HS-5 (cell line): Measurements from ENCODE around the gene TMEM232.
A peak's percentile ranks its signal among the peaks of the same experiment; 100 is the strongest.
"Not testable (repeated sequence)": the region's sequence is repeated elsewhere in the genome, so short reads cannot be mapped to it uniquely, and the experiment has no call there.

Source experiments
- DNase-seq: peaks from one replicate; pipeline ENCODE4 v3.0.0-alpha.2; 2012; ENCODE audit warnings: low read depth

TMEM232 gene

GRCh38 chr5:110726249-110727024 lies at the start of gene TMEM232:
Gene TMEM232 (minus strand): TSS chr5:110726671. CDS start chr5:110667352, 59,319 bp downstream.
- DNase-seq = no peak

GRCh38 chr5:110770286-110770685 lies 43.8 kb upstream of the TMEM232 start:
- DNase-seq = no peak

- DNase-seq = peak; percentile 61
Observed at GRCh38 chr5:110769000-110769681, 42.7 kb upstream of the TMEM232 start.

GRCh38 chr5:110768138-110768860 lies 41.8 kb upstream of the TMEM232 start:
- DNase-seq = peak; percentile 61

GRCh38 chr5:110760158-110760557 lies 33.7 kb upstream of the TMEM232 start:
- no peak for DNase-seq

GRCh38 chr5:110757118-110757729 lies 30.8 kb upstream of the TMEM232 start:
- no peak for DNase-seq

GRCh38 chr5:110754181-110754580 lies 27.7 kb upstream of the TMEM232 start:
- DNase-seq = no peak

- no peak for DNase-seq
Observed at GRCh38 chr5:110753600-110753999, 27.1 kb upstream of the TMEM232 start.

- DNase-seq = no peak
Observed at GRCh38 chr5:110752953-110753352, 26.5 kb upstream of the TMEM232 start.

GRCh38 chr5:110751902-110752762 lies 25.7 kb upstream of the TMEM232 start:
- DNase-seq = no peak

- DNase-seq = peak; percentile 75
Observed at GRCh38 chr5:110738812-110739651, 12.6 kb upstream of the TMEM232 start, which contains the start of gene SLC25A46. Gene SLC25A46 (plus strand): TSS chr5:110739007. CDS start chr5:110739120, 113 bp downstream.

- no peak for DNase-seq
Observed at GRCh38 chr5:110738503-110738811, 12.0 kb upstream of the TMEM232 start.

- no peak for DNase-seq
Observed at GRCh38 chr5:110736753-110737152, 10.3 kb upstream of the TMEM232 start.

- no peak for DNase-seq
Observed at GRCh38 chr5:110735556-110735955, 9.1 kb upstream of the TMEM232 start.

GRCh38 chr5:110734101-110734500 lies 7.6 kb upstream of the TMEM232 start:
- no peak for DNase-seq

- not testable (repeated sequence) for DNase-seq
Observed at GRCh38 chr5:110731499-110731898, 5.0 kb upstream of the TMEM232 start.

- no peak for DNase-seq
Observed at GRCh38 chr5:110727025-110727314, 499 bp upstream of the TMEM232 start.

GRCh38 chr5:110718311-110718710 lies 8.2 kb downstream of the TMEM232 start:
- DNase-seq = no peak

GRCh38 chr5:110716247-110717245 lies 9.9 kb downstream of the TMEM232 start:
- no peak for DNase-seq
